HEK293T (cell line): Measurements from ENCODE around the gene AHCTF1.

ENCODE experiments used
- BHLHE40 ChIP-seq: fragments of 450-650 bp; IDR thresholded peaks from 2 replicates; pipeline ENCODE4 v1.6.1; 2016; ENCODE audit warnings: mild to moderate bottlenecking, moderate library complexity, borderline replicate concordance
- CTBP1 ChIP-seq: fragments of 450-650 bp; IDR thresholded peaks from 2 replicates; pipeline ENCODE4 v1.6.1; 2016; ENCODE audit warnings: borderline replicate concordance
- FOXM1 ChIP-seq: fragments of 450-650 bp; IDR thresholded peaks from 2 replicates; pipeline ENCODE4 v1.6.1; 2017; ENCODE audit warnings: mild to moderate bottlenecking, borderline replicate concordance
- NFRKB ChIP-seq: fragments of 450-650 bp; IDR thresholded peaks from 2 replicates; pipeline ENCODE4 v1.6.1; 2016; ENCODE audit warnings: mild to moderate bottlenecking, moderate library complexity
- TARDBP ChIP-seq: fragments of 450-650 bp; IDR thresholded peaks from 2 replicates; pipeline ENCODE4 v1.6.1; 2016

- TF ChIP-seq FOXM1, result no peak
- no peak for TF ChIP-seq TARDBP
- no peak for TF ChIP-seq CTBP1
- TF ChIP-seq NFRKB, result no peak
- no peak for TF ChIP-seq BHLHE40
Observed at GRCh38 chr1:246946366-246946765, 14.6 kb upstream of the AHCTF1 start.
